AG09319 (cell line): Measurements from ENCODE around the gene TMEM59.

Experiments used
- DNase-seq: peaks from one replicate; pipeline ENCODE4 v3.0.0-alpha.2; 2010; ENCODE audit warnings: low read depth; ENCODE audit errors: extremely low read depth
- CTCF ChIP-seq: IDR thresholded peaks from 2 replicates; pipeline ENCODE4 v1.5.1; 2011; ENCODE audit warnings: low read depth, mild to moderate bottlenecking, inconsistent platforms, low read length, moderate library complexity

The TMEM59 gene

GRCh38 chr1:54094001-54094729, 41.2 kb upstream of the TMEM59 start:
- no peak for DNase-seq
- no peak for TF ChIP-seq CTCF

GRCh38 chr1:54091666-54092065, 38.7 kb upstream of the TMEM59 start:
- no peak for DNase-seq
- no peak for TF ChIP-seq CTCF

- no peak for DNase-seq
- no peak for TF ChIP-seq CTCF
Measured at GRCh38 chr1:54088385-54088784, 35.4 kb upstream of the TMEM59 start.

GRCh38 chr1:54086754-54087153, 33.8 kb upstream of the TMEM59 start:
- no peak for DNase-seq
- TF ChIP-seq CTCF: no peak

GRCh38 chr1:54084794-54085193, 31.8 kb upstream of the TMEM59 start:
- no peak for DNase-seq
- no peak for TF ChIP-seq CTCF

GRCh38 chr1:54081306-54082270, 28.6 kb upstream of the TMEM59 start:
- DNase-seq: peak; percentile 5
- TF ChIP-seq CTCF: peak; percentile 71

GRCh38 chr1:54080598-54081049, 27.6 kb upstream of the TMEM59 start:
- no peak for DNase-seq
- TF ChIP-seq CTCF: no peak
